MCF 10A (cell line): ENCODE data around the gene NTN1. TPM values are rescaled to one million over a fixed set of nuclear protein-coding genes. Genes with fewer than 3 reads are reported as not detected.

Source experiments
- BruUV-seq: library from RNA; stranded (reverse); fragments of 400-500 nt; replicated peaks from 2 replicates; lab custom pipeline; 2021; lab: Mats Ljungman, UMichigan
- CTCF ChIA-PET: fragments of 300-600 bp; sonication (Branson Sonifier 250); formaldehyde crosslinking; extraction: SDS; loops from one replicate; lab custom pipeline; 2021; ENCODE audit warnings: antibody characterized with exemption, inconsistent platforms; lab: Yijun Ruan, JAX
- POLR2A ChIA-PET: fragments of 300-600, 350-650 bp; sonication (Branson Sonifier 250); formaldehyde crosslinking; extraction: SDS; loops from one replicate; lab custom pipeline; 2020; ENCODE audit warnings: antibody characterized with exemption, inconsistent platforms; lab: Yijun Ruan, JAX
- DNase-seq: peaks from one replicate; pipeline ENCODE4 v3.0.0-alpha.2; 2018; ENCODE audit not compliant: unreplicated experiment
- H3K27ac Mint-ChIP-seq: one replicate; pipeline ENCODE4 v1.8.0; 2022; ENCODE audit warnings: mild to moderate bottlenecking, low read depth, mixed read lengths; ENCODE audit not compliant: unreplicated experiment
- H3K27me3 Mint-ChIP-seq: one replicate; pipeline ENCODE4 v1.8.0; 2022; ENCODE audit warnings: mixed read lengths; ENCODE audit not compliant: insufficient read depth, unreplicated experiment
- H3K36me3 Mint-ChIP-seq: one replicate; pipeline ENCODE4 v1.8.0; 2022; ENCODE audit warnings: mild to moderate bottlenecking, moderate library complexity, mixed read lengths; ENCODE audit not compliant: insufficient read depth, unreplicated experiment
- H3K4me1 Mint-ChIP-seq: one replicate; pipeline ENCODE4 v1.8.0; 2022; ENCODE audit warnings: mixed read lengths; ENCODE audit not compliant: insufficient read depth, unreplicated experiment
- H3K4me3 Mint-ChIP-seq: one replicate; pipeline ENCODE4 v1.8.0; 2022; ENCODE audit warnings: mild to moderate bottlenecking, moderate library complexity, mixed read lengths; ENCODE audit not compliant: unreplicated experiment
- H3K9me3 Mint-ChIP-seq: one replicate; pipeline ENCODE4 v1.8.0; 2022; ENCODE audit warnings: mixed read lengths; ENCODE audit not compliant: unreplicated experiment
- intact Hi-C: fragments of 100-400 bp; cut with micrococcal nuclease; formaldehyde crosslinking; loops from 2 replicates; pipeline ENCODE4 v1.14.1; 2022
- total RNA-seq: library from RNA; stranded (reverse); gene quantifications from 2 replicates; pipeline ENCODE4 v1.2.3, GENCODE V29; 2022
- TF ChIP-seq, protein P1 (sequence below): fragments of 200-600 bp; IDR thresholded peaks from one replicate; pipeline ENCODE4 v1.8.0; 2022; ENCODE audit warnings: antibody characterized with exemption, mild to moderate bottlenecking; ENCODE audit not compliant: unreplicated experiment

Gene NTN1
- total RNA-seq, 1 experiment from 2014 or later: 0.23 TPM

DNA sequence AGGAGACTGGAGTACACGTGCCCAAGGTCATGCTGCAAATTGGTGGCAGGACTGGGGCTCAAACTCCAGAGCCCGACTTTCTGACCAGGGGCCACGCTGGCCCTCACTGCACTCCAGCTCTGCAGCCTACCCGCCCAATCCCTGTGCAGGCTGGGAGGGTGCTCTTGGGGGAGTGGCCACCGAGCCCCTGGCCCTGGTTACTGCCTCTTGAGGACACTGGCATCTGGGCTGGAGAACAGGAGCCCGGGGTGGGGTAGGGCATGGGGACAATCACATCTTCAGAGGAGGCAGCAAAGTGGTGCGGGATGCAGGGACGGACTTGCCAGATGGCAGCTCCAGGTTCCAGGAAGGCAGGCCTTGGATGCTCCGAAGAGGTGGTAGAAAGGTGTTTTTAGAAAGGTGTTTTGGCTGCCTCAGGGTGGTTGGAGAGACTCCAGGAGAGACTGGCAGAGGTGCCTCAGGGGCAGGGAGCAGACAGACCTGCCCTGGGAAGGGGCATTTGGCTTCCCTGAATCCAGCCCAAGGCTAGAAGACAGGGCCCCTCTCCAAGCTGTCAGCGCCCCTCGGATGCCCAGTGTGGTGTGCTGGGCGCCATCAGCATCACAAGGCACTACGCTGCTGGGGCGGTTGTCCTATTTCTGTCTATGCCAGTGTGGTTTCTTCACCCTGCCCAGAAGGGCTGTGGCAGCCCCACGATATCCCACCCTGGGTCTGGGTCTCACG is 220.6 kb downstream of the NTN1 start:
- no peak for DNase-seq
- Mint-ChIP-seq H3K9me3 (no peaks in the 10 kb centered on the region), H3K4me1 (no peaks in the 10 kb centered on the region), H3K36me3 (no peaks in the 10 kb centered on the region), H3K4me3 (no peak overlapping the region), H3K27ac (no peak overlapping the region), H3K27me3 (no peaks in the 10 kb centered on the region)
- ChIA-PET CTCF (no interaction called here), POLR2A (no interaction called here)
- TF ChIP-seq, protein P1, sequence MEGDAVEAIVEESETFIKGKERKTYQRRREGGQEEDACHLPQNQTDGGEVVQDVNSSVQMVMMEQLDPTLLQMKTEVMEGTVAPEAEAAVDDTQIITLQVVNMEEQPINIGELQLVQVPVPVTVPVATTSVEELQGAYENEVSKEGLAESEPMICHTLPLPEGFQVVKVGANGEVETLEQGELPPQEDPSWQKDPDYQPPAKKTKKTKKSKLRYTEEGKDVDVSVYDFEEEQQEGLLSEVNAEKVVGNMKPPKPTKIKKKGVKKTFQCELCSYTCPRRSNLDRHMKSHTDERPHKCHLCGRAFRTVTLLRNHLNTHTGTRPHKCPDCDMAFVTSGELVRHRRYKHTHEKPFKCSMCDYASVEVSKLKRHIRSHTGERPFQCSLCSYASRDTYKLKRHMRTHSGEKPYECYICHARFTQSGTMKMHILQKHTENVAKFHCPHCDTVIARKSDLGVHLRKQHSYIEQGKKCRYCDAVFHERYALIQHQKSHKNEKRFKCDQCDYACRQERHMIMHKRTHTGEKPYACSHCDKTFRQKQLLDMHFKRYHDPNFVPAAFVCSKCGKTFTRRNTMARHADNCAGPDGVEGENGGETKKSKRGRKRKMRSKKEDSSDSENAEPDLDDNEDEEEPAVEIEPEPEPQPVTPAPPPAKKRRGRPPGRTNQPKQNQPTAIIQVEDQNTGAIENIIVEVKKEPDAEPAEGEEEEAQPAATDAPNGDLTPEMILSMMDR: no peak
- intact Hi-C loops: no loop called here
- no TSS peak for BruUV-seq

DNA sequence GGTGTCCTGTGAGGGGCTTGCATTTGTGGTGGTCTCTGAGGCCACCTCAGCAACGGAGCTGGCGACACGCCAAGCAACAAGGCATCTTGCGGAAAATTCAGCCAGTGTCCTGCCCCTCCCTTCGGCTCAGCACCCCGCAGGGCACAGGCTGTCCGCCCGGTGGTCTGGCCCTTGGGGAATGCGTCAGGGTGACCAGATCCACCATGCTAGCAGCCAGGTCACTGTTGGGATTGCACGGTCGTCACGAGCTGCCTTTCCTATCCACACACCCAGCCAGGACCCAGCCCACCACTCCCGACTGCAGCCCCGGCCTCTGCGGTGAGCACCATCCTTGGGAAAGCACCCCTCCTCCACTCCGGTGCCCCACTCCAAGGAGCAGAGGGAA is 221.2 kb downstream of the NTN1 start:
- H3K36me3 Mint-ChIP-seq: no peaks in the 10 kb centered on the region
- H3K9me3 Mint-ChIP-seq: no peaks in the 10 kb centered on the region
- intact Hi-C loops: no loop called here
- DNase-seq: no peak
- no TSS peak for BruUV-seq
- ChIA-PET CTCF (no interaction called here), POLR2A (no interaction called here)
- H3K4me3 Mint-ChIP-seq: no peak overlapping the region
- no peak overlapping the region for H3K27ac Mint-ChIP-seq
- no peaks in the 10 kb centered on the region for H3K27me3 Mint-ChIP-seq
- H3K4me1 Mint-ChIP-seq: no peaks in the 10 kb centered on the region
- TF ChIP-seq, protein P1: no peak

DNA sequence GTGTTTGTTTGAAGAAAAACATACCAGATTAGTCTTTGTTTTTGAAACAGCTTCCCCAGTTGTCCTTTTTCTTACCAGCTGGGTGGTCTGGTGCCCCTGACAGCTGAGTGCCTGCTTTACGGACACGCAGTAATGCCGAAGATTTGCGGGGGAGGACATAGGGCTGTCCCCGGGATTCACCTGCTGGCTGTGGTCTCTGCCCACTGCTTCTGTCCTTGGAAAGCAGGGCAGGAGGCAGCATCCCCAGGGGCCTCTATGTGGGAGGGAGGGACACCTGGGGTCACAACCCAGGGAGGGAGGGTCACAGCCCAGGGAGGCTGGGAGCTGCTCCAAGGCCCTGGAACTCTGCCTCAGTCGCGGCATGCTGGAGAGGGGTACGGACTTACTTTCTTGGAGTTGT is 221.7 kb downstream of the NTN1 start:
- intact Hi-C loops: no loop called here
- BruUV-seq: no TSS peak
- no peak for DNase-seq
- POLR2A ChIA-PET: no interaction called here
- Mint-ChIP-seq H3K9me3 (no peaks in the 10 kb centered on the region), H3K27ac (no peak overlapping the region), H3K36me3 (no peaks in the 10 kb centered on the region), H3K27me3 (no peaks in the 10 kb centered on the region), H3K4me3 (no peak overlapping the region), H3K4me1 (no peaks in the 10 kb centered on the region)
- CTCF ChIA-PET: no interaction called here
- TF ChIP-seq, protein P1: no peak

DNA sequence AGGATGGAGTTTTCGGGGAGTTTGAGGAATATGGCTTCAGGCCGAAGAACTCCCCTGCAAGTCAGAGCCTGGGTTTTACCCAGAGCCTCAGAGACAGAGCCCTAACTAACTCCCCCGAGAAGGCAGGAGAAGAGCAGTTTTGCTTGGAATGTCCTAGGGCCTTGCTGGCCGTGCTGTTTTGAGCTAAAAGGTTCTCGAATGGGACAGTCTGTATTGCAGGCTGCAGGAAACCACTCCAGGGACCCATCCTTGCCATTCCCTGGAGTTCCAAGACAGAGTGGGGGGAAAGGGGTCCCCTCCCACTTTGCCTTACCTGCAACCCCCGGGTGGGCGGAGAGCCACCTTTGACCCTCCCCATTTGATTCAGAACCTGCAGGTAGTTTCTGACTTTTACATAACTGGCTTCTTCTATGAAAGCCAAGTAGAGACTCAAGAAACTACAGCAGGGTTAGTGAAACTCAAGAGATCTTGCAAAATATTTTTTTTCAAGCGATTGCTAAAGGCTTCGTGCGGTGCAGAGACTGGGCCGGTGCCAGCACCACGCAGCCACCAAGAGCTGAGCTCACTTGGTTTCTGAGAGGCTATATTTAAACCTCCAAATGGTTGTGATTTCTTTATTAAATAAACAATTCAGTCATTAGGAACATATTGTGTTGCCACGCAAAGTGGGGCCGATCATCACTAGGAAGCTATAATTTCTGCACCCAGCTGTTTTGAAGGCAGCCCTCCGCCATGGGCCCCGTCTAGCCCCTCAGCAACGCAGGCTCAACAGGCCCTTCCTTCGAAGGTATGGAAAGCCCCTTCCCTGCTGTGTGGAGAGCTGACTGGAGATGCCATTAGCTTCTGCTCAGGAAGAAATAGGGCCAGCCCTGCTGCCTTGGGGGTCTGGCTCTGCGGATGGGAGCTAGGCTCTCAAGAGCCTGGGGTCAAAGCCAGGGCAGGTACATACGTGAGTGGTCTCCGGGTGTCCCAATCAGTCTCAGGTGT is 223.0 kb downstream of the NTN1 start:
- no peak overlapping the region for H3K27ac Mint-ChIP-seq
- POLR2A ChIA-PET: no interaction called here

More for the DNA sequence above, 223.0 kb downstream of the NTN1 start:
- intact Hi-C loops: no loop called here
- BruUV-seq: no TSS peak
- Mint-ChIP-seq H3K36me3 (no peaks in the 10 kb centered on the region), H3K27me3 (no peaks in the 10 kb centered on the region), H3K9me3 (no peaks in the 10 kb centered on the region), H3K4me3 (no peak overlapping the region), H3K4me1 (no peaks in the 10 kb centered on the region)
- no peak for DNase-seq
- CTCF ChIA-PET: no interaction called here
- TF ChIP-seq, protein P1: no peak
